ENCODE results near the gene KCNH3. TPM values are rescaled to one million over a fixed set of nuclear protein-coding genes. Genes with fewer than 3 reads are reported as not detected.
"Not testable (repeated sequence)": the region's sequence is repeated elsewhere in the genome, so short reads cannot be mapped to it uniquely, and the experiment has no call there.

The KCNH3 gene
- total and polyA plus RNA-seq, 7 donors, result 0.04 to 0.32 (median 0.05) TPM; not detected in 3

- DNase-seq (no peak), ATAC-seq (no peak)
- H3K4me1 ChIP-seq, result no peaks in the 10 kb centered on the region
- no peaks in the 10 kb centered on the region for H3K9me3 ChIP-seq
- H3K27ac ChIP-seq, result no peak overlapping the region
- 59 to 66% (median 63%) methylated on average over 5 of the region's 5 CpGs for WGBS, 3 donors
- no peak for TF ChIP-seq CTCF (IDR thresholded peaks at IDR 0.05)
- H3K36me3 ChIP-seq (ENCODE audit: insufficient read depth in 1 of 2, low read depth in 1 of 2), result no peaks in the 10 kb centered on the region
- intact Hi-C loops (cut with DNase I), result no loop called here
- H3K27me3 ChIP-seq (ENCODE audit: insufficient read depth in 3 of 3, low read length in 2 of 3), result no peaks in the 10 kb centered on the region
- no peak overlapping the region for H3K4me3 ChIP-seq
Measured at GRCh38 chr12:49604856-49605255, 66.0 kb downstream of the KCNH3 start.

GRCh38 chr12:49605539-49605938 is 66.7 kb downstream of the KCNH3 start, which contains the start of gene FAM186B:
Gene FAM186B (minus strand): TSS chr12:49605639. CDS start chr12:49605477, 162 bp downstream.
- WGBS, 3 donors, result 97 to 99% (median 98%) methylated on average over 3 to 4 of the region's 4 CpGs
- H3K36me3 ChIP-seq (ENCODE audit: insufficient read depth in 1 of 2, low read depth in 1 of 2); DNase-seq; intact Hi-C loops (cut with DNase I); ATAC-seq; H3K4me1 ChIP-seq; H3K27ac ChIP-seq; H3K27me3 ChIP-seq (ENCODE audit: insufficient read depth in 3 of 3, low read length in 2 of 3); H3K9me3 ChIP-seq; H3K4me3 ChIP-seq: not testable (repeated sequence)

Other genes with a start within 250 kb of the KCNH3 start
- gene PRPH, start 243.9 kb upstream of the KCNH3 start, total RNA-seq, result not detected
- under 1 TPM in 2 of 3 donors, not detected in 1; 0.06 to 0.20 TPM for gene PRPH, start 243.9 kb upstream of the KCNH3 start, polyA plus RNA-seq
- under 1 TPM in 2 of 4 donors, not detected in 2; 0.39 to 0.48 TPM for gene TROAP, start 215.8 kb upstream of the KCNH3 start, total RNA-seq
- gene TROAP, start 215.8 kb upstream of the KCNH3 start, polyA plus RNA-seq, result under 1 TPM; 0.07 to 0.36 (median 0.26) TPM
- not detected for gene C1QL4, start 201.8 kb upstream of the KCNH3 start, total RNA-seq
- gene C1QL4, start 201.8 kb upstream of the KCNH3 start, polyA plus RNA-seq, result not detected
- under 1 TPM in 1 of 4 donors, not detected in 3; 0.08 TPM for gene DNAJC22, start 192.1 kb upstream of the KCNH3 start, total RNA-seq
- gene DNAJC22, start 192.1 kb upstream of the KCNH3 start, polyA plus RNA-seq, result under 1 TPM in 1 of 3 donors, not detected in 2; 0.03 TPM
- 10 to 100 TPM in 2 of 4 donors, 1 to 10 TPM in 2; 5.0 to 10.6 (median 9.7) TPM for gene SPATS2, start 171.6 kb upstream of the KCNH3 start, total RNA-seq
- gene SPATS2, start 171.6 kb upstream of the KCNH3 start, polyA plus RNA-seq, result 10 to 100 TPM in 1 of 3 donors, 1 to 10 TPM in 2; 4.4 to 10.1 (median 6.2) TPM
- gene MCRS1, start 29.1 kb downstream of the KCNH3 start, total RNA-seq, result 10 to 100 TPM; 39.1 to 82.3 (median 55.1) TPM
- 10 to 100 TPM; 24.3 to 54.9 (median 31.9) TPM for gene MCRS1, start 29.1 kb downstream of the KCNH3 start, polyA plus RNA-seq
- gene FAM186B, start 66.6 kb downstream of the KCNH3 start, total RNA-seq, result under 1 TPM; 0.44 to 0.63 (median 0.46) TPM
- under 1 TPM; 0.04 to 1.00 (median 0.23) TPM for gene FAM186B, start 66.6 kb downstream of the KCNH3 start, polyA plus RNA-seq
- 10 to 100 TPM; 24.5 to 26.1 (median 25.3) TPM for gene PRPF40B, start 84.5 kb downstream of the KCNH3 start, total RNA-seq
- 10 to 100 TPM; 10.1 to 18.8 (median 15.7) TPM for gene PRPF40B, start 84.5 kb downstream of the KCNH3 start, polyA plus RNA-seq
- gene FMNL3, start 168.4 kb downstream of the KCNH3 start, total RNA-seq, result 10 to 100 TPM in 1 of 4 donors, 1 to 10 TPM in 3; 5.5 to 11.3 (median 7.8) TPM
- gene FMNL3, start 168.4 kb downstream of the KCNH3 start, polyA plus RNA-seq, result 1 to 10 TPM; 1.5 to 3.2 (median 1.8) TPM
- 100 to 1,000 TPM; 171 to 256 (median 241) TPM for gene TMBIM6, start 202.5 kb downstream of the KCNH3 start, total RNA-seq
- 100 to 1,000 TPM; 164 to 317 (median 250) TPM for gene TMBIM6, start 202.5 kb downstream of the KCNH3 start, polyA plus RNA-seq